HCT116 (cell line): ENCODE measurements around the gene DMXL1. TPM values are rescaled to one million over a fixed set of nuclear protein-coding genes. Genes with fewer than 3 reads are reported as not detected.

Experiments used
- ATAC-seq: fragments of 200-7000 bp; cut with Tn5 transposase; 2 replicates; pipeline ENCODE4 v1.9.1; 2020; ENCODE audit warnings: mild to moderate bottlenecking, moderate library complexity
- BruUV-seq: library from RNA; stranded (reverse); fragments of 400-500 nt; replicated peaks from 2 replicates; lab custom pipeline; 2021; lab: Mats Ljungman, UMichigan
- CTCF ChIA-PET: fragments of 300-600 bp; sonication (Branson Sonifier 250); formaldehyde crosslinking; loops from one replicate; lab custom pipeline; 2021; ENCODE audit warnings: antibody characterized with exemption; lab: Charles Lee
- POLR2A ChIA-PET: fragments of 300-600, 350-600 bp; sonication (Branson Sonifier 250); formaldehyde crosslinking; loops from one replicate; lab custom pipeline; 2021; ENCODE audit warnings: antibody characterized with exemption; lab: Charles Lee
- RAD21 ChIA-PET, 2 experiments: fragments of 300-600 bp; sonication (Branson Sonifier 250); formaldehyde crosslinking; loops; one replicate each; lab custom pipeline; 2023; ENCODE audit warnings: low total read pairs in 2 of 2; ENCODE audit not compliant: uncharacterized antibody in 2 of 2, unreplicated experiment in 2 of 2, low non-redundant PET in 1 of 2; lab: Charles Lee
- DNase-seq: peaks from one replicate; pipeline ENCODE4 v3.0.0-alpha.2; 2010; ENCODE audit warnings: low read depth, low spot score
- H2AFZ ChIP-seq: fragments of 200-600 bp; shearing (Covaris generic), sonication (generic); 2 replicates; pipeline ENCODE4 v1.6.1; 2017; ENCODE audit warnings: low read depth, mixed run types, mixed read lengths, antibody characterized with exemption, low read length; ENCODE audit not compliant: poor library complexity, severe bottlenecking
- H3K27ac ChIP-seq: 2 replicates; pipeline ENCODE4 v1.5.1; 2012; ENCODE audit warnings: low read depth, low read length
- H3K27me3 ChIP-seq: fragments of 200-600 bp; sonication (generic); 2 replicates; pipeline ENCODE4 v1.6.1; 2016; ENCODE audit warnings: mixed run types, low read length, mixed read lengths; ENCODE audit not compliant: insufficient read depth
- H3K36me3 ChIP-seq, 2 experiments: fragments of 200-500 bp in 1 of 2; fragments of 200-600 bp in 1 of 2; sonication (Bioruptor generic) in 1 of 2; sonication (generic) in 1 of 2; 2 replicates each; pipeline versions ENCODE4 v1.5.1 to v1.6.1; 2014 to 2016; ENCODE audit warnings: low read length in 2 of 2, inconsistent platforms in 1 of 2, mixed read lengths in 1 of 2, mixed run types in 1 of 2; ENCODE audit not compliant: insufficient read depth in 2 of 2, control insufficient read depth in 1 of 2
- H3K4me1 ChIP-seq, 2 experiments: fragments of 200-600 bp in 1 of 2; sonication (generic) in 1 of 2; 2 replicates each; pipeline versions ENCODE4 v1.5.1 to v1.6.1; 2012 to 2017; ENCODE audit warnings: low read length in 2 of 2, inconsistent platforms in 1 of 2, mild to moderate bottlenecking in 1 of 2, mixed read lengths in 1 of 2, mixed run types in 1 of 2, moderate library complexity in 1 of 2; ENCODE audit not compliant: insufficient read depth in 2 of 2, control insufficient read depth in 1 of 2
- H3K4me2 ChIP-seq: fragments of 200-600 bp; sonication (generic); 2 replicates; pipeline ENCODE4 v1.6.1; 2017; ENCODE audit warnings: mixed run types, low read length, mixed read lengths
- H3K4me3 ChIP-seq, 2 experiments: fragments of 200-600 bp in 1 of 2; sonication (generic) in 1 of 2; replicated peaks in 1 of 2; 2 replicates each; pipeline ENCODE4 v1.5.1; 2011 to 2016; ENCODE audit warnings: low read length in 2 of 2, control low read depth in 1 of 2, low read depth in 1 of 2, mild to moderate bottlenecking in 1 of 2, mixed read lengths in 1 of 2, mixed run types in 1 of 2
- H3K79me2 ChIP-seq: fragments of 200-600 bp; sonication (generic); 2 replicates; pipeline ENCODE4 v1.6.1; 2017; ENCODE audit warnings: mild to moderate bottlenecking, mixed run types, low read length, moderate library complexity, mixed read lengths; ENCODE audit not compliant: insufficient read depth
- H3K9ac ChIP-seq: fragments of 200-600 bp; sonication (generic); 2 replicates; pipeline ENCODE4 v1.6.1; 2016; ENCODE audit warnings: low read length, mixed read lengths
- H3K9me2 ChIP-seq: fragments of 200-600 bp; sonication (generic), shearing (Covaris generic); 2 replicates; pipeline ENCODE4 v1.6.1; 2017; ENCODE audit warnings: mixed run types, mild to moderate bottlenecking, moderate library complexity; ENCODE audit not compliant: insufficient read depth
- H3K9me3 ChIP-seq, 2 experiments: fragments of 200-500 bp in 1 of 2; fragments of 200-600 bp in 1 of 2; sonication (Bioruptor generic) in 1 of 2; sonication (generic) in 1 of 2; 2 replicates each; pipeline ENCODE4 v1.6.1; 2014 to 2017; ENCODE audit warnings: low read length in 2 of 2, mixed read lengths in 2 of 2, inconsistent platforms in 1 of 2, low read depth in 1 of 2, mild to moderate bottlenecking in 1 of 2, mixed run types in 1 of 2, moderate library complexity in 1 of 2; ENCODE audit not compliant: control insufficient read depth in 1 of 2, insufficient read depth in 1 of 2
- H4K20me1 ChIP-seq: fragments of 200-600 bp; sonication (generic), shearing (Covaris generic); 2 replicates; pipeline ENCODE4 v1.6.1; 2017; ENCODE audit warnings: mixed run types, mild to moderate bottlenecking, moderate library complexity; ENCODE audit not compliant: insufficient read depth
- CEBPB ChIP-seq: IDR thresholded peaks from 2 replicates; pipeline ENCODE4 v1.6.1; 2012; ENCODE audit warnings: low read depth
- ELF1 ChIP-seq: IDR thresholded peaks from 2 replicates; pipeline ENCODE4 v1.6.1; 2012; ENCODE audit warnings: low read depth, borderline replicate concordance
- JUND ChIP-seq: IDR thresholded peaks from 2 replicates; pipeline ENCODE4 v1.6.1; 2012
- POLR2A ChIP-seq: IDR thresholded peaks from 2 replicates; pipeline ENCODE4 v1.7.0; 2011; ENCODE audit warnings: borderline replicate concordance; ENCODE audit not compliant: insufficient read depth, insufficient read length; ENCODE audit errors: extremely low read depth
- SIN3A ChIP-seq: IDR thresholded peaks from 2 replicates; pipeline ENCODE4 v1.6.1; 2012; ENCODE audit warnings: low read depth
- SRF ChIP-seq: IDR thresholded peaks from 2 replicates; pipeline ENCODE4 v1.6.1; 2012; ENCODE audit warnings: low read depth
- intact Hi-C: fragments of 100-400 bp; cut with micrococcal nuclease; formaldehyde crosslinking; loops from 2 replicates; pipeline ENCODE4 v1.10.0; 2022
- total RNA-seq: library from RNA; stranded (reverse); gene quantifications from one replicate; pipeline ENCODE4 v1.2.1, GENCODE V29; 2021; ENCODE audit not compliant: unreplicated experiment
- TF ChIP-seq, protein P1 (sequence below): IDR thresholded peaks from 2 replicates; pipeline ENCODE4 v1.6.1; 2012

DMXL1 gene
- total RNA-seq, 1 experiment from 2014 or later: 21.1 TPM

GRCh38 chr5:119275146-119275545, 204.3 kb downstream of the DMXL1 start:
- no TSS peak for BruUV-seq
- Histone ChIP-seq H3K36me3 (no peaks in the 10 kb centered on the region), H3K27me3 (no peaks in the 10 kb centered on the region), H3K79me2 (peaks cover 8% of the 10 kb centered on the region), H3K4me1 (peaks cover 30 to 38% of the 10 kb centered on the region in 2 experiments), H3K27ac (peak overlapping the region; percentile 53; the same call in 1 of the 2 replicates), H3K9me2 (no peaks in the 10 kb centered on the region), H3K4me2 (peak overlapping the region; percentile 73), H3K9me3 (no peaks in the 10 kb centered on the region), H3K9ac (peak overlapping the region; percentile 38; the same call in 1 of the 2 replicates), H4K20me1 (no peaks in the 10 kb centered on the region), H2AFZ (no peak overlapping the region), H3K4me3 (peak overlapping the region in 1 of 2 experiments; percentile 34; a peak in 1 of 4 replicates)
- ChIA-PET POLR2A (interaction anchor here (1.4 kb wide), 1 partner anchor 204 kb away, joined by 5 read pairs; the partner anchor contains the start of gene DMXL1), CTCF (interaction anchor here (1.1 to 1.2 kb wide), 2 partner anchors 62 to 287 kb away, joined by 3 to 9 read pairs; partner anchors contain the start of gene DTWD2), RAD21 (no interaction called here)
- ATAC-seq (no peak; the same call in 1 of the 2 replicates), DNase-seq (peak; percentile 21)
- intact Hi-C loops: no loop called here
- TF ChIP-seq ELF1: no peak
- TF ChIP-seq, protein P1, sequence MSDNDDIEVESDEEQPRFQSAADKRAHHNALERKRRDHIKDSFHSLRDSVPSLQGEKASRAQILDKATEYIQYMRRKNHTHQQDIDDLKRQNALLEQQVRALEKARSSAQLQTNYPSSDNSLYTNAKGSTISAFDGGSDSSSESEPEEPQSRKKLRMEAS: 0 out of 2 replicates have a peak, but pooled peaks have one; percentile 36
- no peak for TF ChIP-seq CEBPB
- TF ChIP-seq JUND: peak; percentile 21; the same call in 1 of the 2 replicates

DNA sequence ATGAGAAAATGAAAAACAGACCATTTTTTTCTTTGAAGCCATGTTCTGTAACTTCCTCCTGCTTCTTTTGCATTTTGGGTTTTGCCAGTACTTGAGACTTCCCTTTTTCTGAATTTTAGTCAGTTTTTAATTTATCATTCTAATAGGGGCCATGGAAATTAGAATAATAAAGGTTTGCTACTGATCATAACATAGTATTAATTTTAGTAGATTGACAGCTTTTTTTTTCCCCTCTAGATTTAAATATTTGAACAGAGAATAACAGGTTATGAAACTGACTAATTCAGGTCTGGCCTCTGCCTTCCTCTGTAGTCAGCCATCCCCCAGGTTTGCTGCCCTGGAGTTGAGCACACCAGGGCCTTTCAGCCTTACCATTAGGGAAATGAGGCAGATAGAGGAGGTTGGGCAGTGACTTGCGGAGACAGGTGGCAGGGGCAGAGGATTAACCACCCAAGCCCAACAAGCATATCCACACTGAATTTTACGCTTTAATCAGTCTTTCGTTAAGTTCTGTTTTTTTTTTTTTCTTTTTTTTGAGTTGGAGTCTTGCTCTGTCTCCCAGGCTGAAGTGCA, 204.8 kb downstream of the DMXL1 start:
- H3K9ac ChIP-seq: no peak overlapping the region
- BruUV-seq: no TSS peak
- TF ChIP-seq ELF1: no peak
- TF ChIP-seq SIN3A: no peak
- no peak for TF ChIP-seq SRF
- TF ChIP-seq POLR2A: no peak
- H3K79me2 ChIP-seq: peaks cover 8% of the 10 kb centered on the region
- no peak overlapping the region for H2AFZ ChIP-seq
- H4K20me1 ChIP-seq: no peaks in the 10 kb centered on the region
- CTCF ChIA-PET: no interaction called here
- ATAC-seq: no peak
- no peak overlapping the region for H3K27ac ChIP-seq
- H3K36me3 ChIP-seq: no peaks in the 10 kb centered on the region
- no peaks in the 10 kb centered on the region for H3K9me2 ChIP-seq
- no peaks in the 10 kb centered on the region for H3K9me3 ChIP-seq
- H3K4me1 ChIP-seq: peaks cover 30 to 38% of the 10 kb centered on the region in 2 experiments
- intact Hi-C loops: no loop called here
- no peaks in the 10 kb centered on the region for H3K27me3 ChIP-seq
- no peak overlapping the region for H3K4me3 ChIP-seq
- no peak for DNase-seq
- RAD21 ChIA-PET: no interaction called here
- H3K4me2 ChIP-seq: peak overlapping the region; percentile 73
- POLR2A ChIA-PET: interaction anchor here (1.4 kb wide), 1 partner anchor 205 kb away, joined by 5 read pairs; the partner anchor contains the start of gene DMXL1
